A204.1 (cell line): ENCODE results near the gene PHPT1.
"Not testable (repeated sequence)": the region's sequence is repeated elsewhere in the genome, so short reads cannot be mapped to it uniquely, and the experiment has no call there.

ENCODE experiments used
- FAIRE-seq: peaks from 2 replicates; lab custom pipeline; 2012; peaks lifted over from hg19 to GRCh38; lab: Jason Lieb, UNC

Gene PHPT1

GRCh38 chr9:136849038-136849959 is at the start of gene PHPT1:
Gene PHPT1, plus strand, starts transcription at chr9:136849409. Its CDS starts 22 bp downstream, at chr9:136849431.
- peak; percentile 98 for FAIRE-seq

GRCh38 chr9:136799854-136800657 is 49.2 kb upstream of the PHPT1 start:
- FAIRE-seq = no peak

GRCh38 chr9:136802321-136802720 is 46.9 kb upstream of the PHPT1 start:
- FAIRE-seq = no peak

GRCh38 chr9:136803009-136803550 is 46.1 kb upstream of the PHPT1 start:
- not testable (repeated sequence) for FAIRE-seq

GRCh38 chr9:136803551-136804508 is 45.4 kb upstream of the PHPT1 start:
- FAIRE-seq = no peak

- no peak for FAIRE-seq
Observed at GRCh38 chr9:136804509-136805206, 44.6 kb upstream of the PHPT1 start.

GRCh38 chr9:136805207-136805740 is 43.9 kb upstream of the PHPT1 start:
- no peak for FAIRE-seq

GRCh38 chr9:136806067-136806466 is 43.1 kb upstream of the PHPT1 start:
- FAIRE-seq = no peak

GRCh38 chr9:136806631-136807201 is 42.5 kb upstream of the PHPT1 start:
- no peak for FAIRE-seq

GRCh38 chr9:136807281-136808074 is 41.7 kb upstream of the PHPT1 start, which contains the start of gene RABL6:
Gene RABL6, plus strand, starts transcription at chr9:136807948. Its CDS starts 249 bp downstream, at chr9:136808197.
- FAIRE-seq = no peak

GRCh38 chr9:136808075-136808805 is 41.0 kb upstream of the PHPT1 start:
- no peak for FAIRE-seq

- no peak for FAIRE-seq
Observed at GRCh38 chr9:136808806-136809158, 40.4 kb upstream of the PHPT1 start.

GRCh38 chr9:136814725-136815421 is 34.3 kb upstream of the PHPT1 start:
- no peak for FAIRE-seq

- no peak for FAIRE-seq
Observed at GRCh38 chr9:136815422-136815782, 33.8 kb upstream of the PHPT1 start.

GRCh38 chr9:136820971-136821825 is 28.0 kb upstream of the PHPT1 start:
- FAIRE-seq = no peak

- no peak for FAIRE-seq
Observed at GRCh38 chr9:136821826-136822544, 27.2 kb upstream of the PHPT1 start.
